ENCODE measurements around the gene DAP. TPM values are rescaled to one million over a fixed set of nuclear protein-coding genes. Genes with fewer than 3 reads are reported as not detected.

DAP gene
- polyA plus RNA-seq, 2 donors, result 20.0 to 27.7 TPM

DNA sequence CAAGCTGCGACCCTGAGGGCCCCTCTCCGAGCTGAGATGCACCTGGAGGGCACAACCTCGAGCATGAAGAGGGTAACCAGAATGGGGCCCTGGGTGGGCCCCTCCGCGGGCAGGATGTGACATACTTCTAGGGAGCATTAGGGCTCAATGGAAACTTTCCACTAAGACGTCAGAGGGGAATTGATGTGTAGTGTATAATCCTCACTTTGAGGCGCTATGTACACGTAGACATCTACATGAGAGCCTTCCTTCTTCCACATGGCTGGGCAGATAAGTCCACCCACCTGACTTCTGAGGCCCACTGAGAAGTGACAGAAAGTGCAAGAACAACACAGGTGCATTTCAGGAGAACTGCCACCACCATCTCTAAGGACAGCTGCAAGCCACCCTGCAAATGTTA lies 61.0 kb downstream of the DAP start:
- peaks cover 5 to 14% of the 10 kb centered on the region in 2 donors for H3K4me1 ChIP-seq (ENCODE audit: control insufficient read depth in 2 of 2, insufficient read depth in 2 of 2, low read length in 1 of 2)
- 74 to 76% methylated on average over 8 of the region's 8 CpGs for WGBS, 2 donors
- H3K4me3 ChIP-seq (ENCODE audit: low read depth in 1 of 2, low read length in 2 of 2), result no peak overlapping the region
- H3K27me3 ChIP-seq (ENCODE audit: control insufficient read depth in 1 of 2, insufficient read depth in 2 of 2, low read length in 2 of 2), result no peaks in the 10 kb centered on the region
- H3K36me3 ChIP-seq (ENCODE audit: control insufficient read depth in 2 of 2, insufficient read depth in 2 of 2, low read length in 1 of 2), result peaks cover 0 to 4% of the 10 kb centered on the region in 2 donors
- H3K9me3 ChIP-seq (ENCODE audit: control insufficient read depth in 2 of 2, insufficient read depth in 1 of 2, low read depth in 1 of 2, low read length in 1 of 2), result no peaks in the 10 kb centered on the region
- no peak overlapping the region for H3K27ac ChIP-seq (ENCODE audit: low read depth in 2 of 2, low read length in 1 of 2)

DNA sequence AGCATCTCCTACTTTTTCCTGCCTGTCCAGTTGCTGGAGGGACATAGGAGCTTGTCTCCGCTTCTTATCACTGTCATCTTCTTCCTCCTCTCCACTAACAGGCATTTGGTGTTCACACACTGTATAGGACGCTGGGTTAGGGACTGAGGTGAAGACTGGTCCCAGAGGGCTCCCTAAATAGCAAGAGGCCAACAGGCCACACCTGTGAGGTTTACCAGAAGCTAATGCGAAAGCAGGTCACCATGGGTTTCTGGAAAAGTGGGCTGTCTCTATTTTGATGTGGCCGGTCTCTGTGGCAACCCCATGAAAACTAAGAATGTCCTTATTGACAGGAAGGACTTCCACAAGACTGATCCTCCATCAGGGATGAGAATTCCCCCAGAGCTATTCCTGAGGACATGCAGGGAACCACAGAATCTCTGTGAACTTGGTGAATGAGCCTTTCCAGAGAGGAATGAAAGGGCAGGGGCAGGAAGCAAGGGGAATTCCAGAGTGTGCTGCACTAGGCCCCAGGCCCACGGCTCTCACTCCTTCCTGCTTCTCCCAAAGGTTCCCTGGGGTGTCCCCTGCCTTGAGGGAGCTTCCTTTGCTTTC lies 61.7 kb downstream of the DAP start:
- WGBS, 2 donors, result 73 to 88% methylated on average over 5 of the region's 5 CpGs
- peaks cover 5 to 11% of the 10 kb centered on the region in 2 donors for H3K4me1 ChIP-seq (ENCODE audit: control insufficient read depth in 2 of 2, insufficient read depth in 2 of 2, low read length in 1 of 2)
- H3K27ac ChIP-seq (ENCODE audit: low read depth in 2 of 2, low read length in 1 of 2), result no peak overlapping the region
- H3K4me3 ChIP-seq (ENCODE audit: low read depth in 1 of 2, low read length in 2 of 2), result no peak overlapping the region
- H3K9me3 ChIP-seq (ENCODE audit: control insufficient read depth in 2 of 2, insufficient read depth in 1 of 2, low read depth in 1 of 2, low read length in 1 of 2), result no peaks in the 10 kb centered on the region
- peaks cover 0 to 5% of the 10 kb centered on the region in 2 donors for H3K36me3 ChIP-seq (ENCODE audit: control insufficient read depth in 2 of 2, insufficient read depth in 2 of 2, low read length in 1 of 2)
- H3K27me3 ChIP-seq (ENCODE audit: control insufficient read depth in 1 of 2, insufficient read depth in 2 of 2, low read length in 2 of 2), result no peaks in the 10 kb centered on the region

DNA sequence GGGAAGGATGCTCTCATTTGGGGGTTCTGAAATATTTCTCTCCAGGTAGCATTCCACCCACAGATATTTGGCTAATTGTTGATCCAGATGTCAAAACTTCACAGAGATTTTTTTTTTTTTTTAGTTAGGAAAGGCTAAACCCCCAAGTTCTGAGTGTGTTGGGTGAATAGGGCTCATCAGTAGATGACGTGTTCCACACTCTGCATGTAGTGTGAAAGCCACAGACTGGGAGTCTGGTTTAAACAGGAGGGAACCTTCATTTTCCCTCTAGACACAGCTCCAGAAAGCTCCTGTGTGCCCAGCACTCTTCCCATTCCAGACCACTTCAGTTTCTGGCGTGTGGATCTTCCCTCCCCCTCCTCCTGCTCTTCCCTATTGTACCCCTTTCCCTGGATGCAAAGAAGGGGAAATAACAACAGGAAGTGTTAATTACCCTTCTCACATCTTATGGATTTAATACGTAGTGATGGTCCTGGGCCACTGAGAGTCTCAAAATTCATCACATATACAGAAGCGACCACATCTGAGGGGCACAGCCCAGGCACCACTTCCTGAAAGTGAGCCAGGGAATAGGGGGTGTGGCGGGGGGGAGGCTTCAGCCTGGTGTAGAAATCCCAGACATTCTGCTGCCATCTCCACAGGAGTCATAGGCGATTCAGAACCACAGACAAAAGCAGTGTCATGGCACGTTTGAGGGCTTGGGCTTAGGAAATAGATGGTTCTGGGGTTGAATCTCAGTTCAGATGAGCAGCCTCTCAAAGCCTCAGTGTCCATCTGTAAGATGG lies 65.1 kb downstream of the DAP start:
- Histone ChIP-seq H3K4me1 (ENCODE audit: control insufficient read depth in 2 of 2, insufficient read depth in 2 of 2, low read length in 1 of 2) (no peaks in the 10 kb centered on the region), H3K27ac (ENCODE audit: low read depth in 2 of 2, low read length in 1 of 2) (no peak overlapping the region), H3K27me3 (ENCODE audit: control insufficient read depth in 1 of 2, insufficient read depth in 2 of 2, low read length in 2 of 2) (no peaks in the 10 kb centered on the region), H3K4me3 (ENCODE audit: low read depth in 1 of 2, low read length in 2 of 2) (no peak overlapping the region), H3K36me3 (ENCODE audit: control insufficient read depth in 2 of 2, insufficient read depth in 2 of 2, low read length in 1 of 2) (peaks cover 0 to 8% of the 10 kb centered on the region in 2 donors), H3K9me3 (ENCODE audit: control insufficient read depth in 2 of 2, insufficient read depth in 1 of 2, low read depth in 1 of 2, low read length in 1 of 2) (no peaks in the 10 kb centered on the region)
- 76 to 77% methylated on average over 7 of the region's 7 CpGs for WGBS, 2 donors

DNA sequence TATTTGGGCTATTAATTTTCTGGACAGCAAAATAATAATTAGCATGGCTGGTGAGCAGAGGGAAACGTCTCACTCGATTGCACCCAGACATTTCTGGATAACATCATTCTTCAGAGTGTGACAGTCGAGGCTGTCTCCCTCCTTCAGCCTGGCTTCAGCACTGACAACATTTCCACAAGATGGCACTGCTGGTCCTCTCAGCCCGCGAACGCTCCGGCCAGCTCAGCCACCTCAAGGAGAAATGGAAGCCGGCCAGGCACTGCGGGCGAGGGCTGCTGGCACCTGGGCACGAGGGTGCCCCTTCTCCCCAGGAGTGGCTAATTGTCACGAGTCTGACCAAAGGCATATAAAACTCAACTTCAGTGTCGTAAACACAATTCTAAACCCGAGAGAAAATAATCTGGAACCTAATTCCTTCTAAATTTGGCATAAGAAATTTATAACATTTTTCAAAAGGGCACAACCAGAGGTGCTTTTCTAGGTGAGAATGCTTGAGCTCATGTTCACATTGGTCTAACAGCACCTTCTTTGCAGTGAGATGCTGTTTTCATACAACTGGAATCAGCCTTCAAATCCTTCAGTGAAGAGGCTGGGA lies 65.9 kb downstream of the DAP start:
- no peak overlapping the region for H3K27ac ChIP-seq (ENCODE audit: low read depth in 2 of 2, low read length in 1 of 2)
- peaks cover 0 to 6% of the 10 kb centered on the region in 2 donors for H3K36me3 ChIP-seq (ENCODE audit: control insufficient read depth in 2 of 2, insufficient read depth in 2 of 2, low read length in 1 of 2)
- no peaks in the 10 kb centered on the region for H3K9me3 ChIP-seq (ENCODE audit: control insufficient read depth in 2 of 2, insufficient read depth in 1 of 2, low read depth in 1 of 2, low read length in 1 of 2)
- no peaks in the 10 kb centered on the region for H3K27me3 ChIP-seq (ENCODE audit: control insufficient read depth in 1 of 2, insufficient read depth in 2 of 2, low read length in 2 of 2)
- no peaks in the 10 kb centered on the region for H3K4me1 ChIP-seq (ENCODE audit: control insufficient read depth in 2 of 2, insufficient read depth in 2 of 2, low read length in 1 of 2)
- WGBS, 2 donors, result 14 to 18% methylated on average over 14 of the region's 14 CpGs
- no peak overlapping the region for H3K4me3 ChIP-seq (ENCODE audit: low read depth in 1 of 2, low read length in 2 of 2)

DNA sequence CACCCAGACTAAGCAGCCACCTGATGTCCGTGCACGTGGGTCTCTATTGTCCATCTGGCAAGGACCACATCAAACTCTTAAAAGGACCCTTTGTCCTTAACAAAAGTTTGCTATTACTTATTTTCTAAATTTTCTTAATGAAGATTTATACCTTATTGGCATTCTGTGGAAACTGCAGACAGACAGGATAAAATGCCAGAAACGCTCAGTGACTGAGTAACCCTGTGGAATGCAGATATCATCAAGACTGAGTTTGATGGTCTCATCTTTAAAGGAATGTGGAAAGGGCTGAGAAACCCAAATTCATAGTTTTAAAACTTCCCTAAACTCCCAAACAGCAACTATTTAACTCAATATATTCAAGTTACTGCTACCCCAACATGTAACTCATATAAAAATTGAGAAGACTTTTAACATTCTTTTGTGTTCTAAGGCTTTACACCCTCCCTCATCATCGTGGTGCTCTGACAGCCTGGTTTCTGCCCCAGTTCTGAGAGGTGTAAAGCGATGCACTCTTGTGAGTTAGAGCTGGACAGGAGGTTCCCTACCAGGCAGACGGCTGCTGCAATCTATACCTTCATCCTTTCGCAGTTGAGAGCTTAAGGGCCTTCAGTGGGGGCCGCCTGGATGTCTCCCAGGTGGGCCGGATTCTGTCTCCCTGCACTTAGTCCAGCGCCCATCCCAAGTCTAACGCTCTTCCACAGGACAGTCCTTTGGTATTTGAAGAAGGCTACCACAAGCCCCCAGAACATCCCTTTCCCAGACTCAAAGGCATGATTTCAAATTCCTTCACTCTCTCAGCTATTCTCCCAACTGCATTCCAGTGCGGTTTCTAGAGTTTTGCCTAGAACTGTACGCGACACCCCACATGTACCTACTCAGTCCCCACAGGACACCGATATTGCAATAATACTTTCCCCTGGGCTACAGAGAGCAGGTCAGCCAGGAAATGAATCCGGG lies 68.9 kb downstream of the DAP start:
- H3K4me1 ChIP-seq (ENCODE audit: control insufficient read depth in 2 of 2, insufficient read depth in 2 of 2, low read length in 1 of 2), result no peaks in the 10 kb centered on the region

DNA sequence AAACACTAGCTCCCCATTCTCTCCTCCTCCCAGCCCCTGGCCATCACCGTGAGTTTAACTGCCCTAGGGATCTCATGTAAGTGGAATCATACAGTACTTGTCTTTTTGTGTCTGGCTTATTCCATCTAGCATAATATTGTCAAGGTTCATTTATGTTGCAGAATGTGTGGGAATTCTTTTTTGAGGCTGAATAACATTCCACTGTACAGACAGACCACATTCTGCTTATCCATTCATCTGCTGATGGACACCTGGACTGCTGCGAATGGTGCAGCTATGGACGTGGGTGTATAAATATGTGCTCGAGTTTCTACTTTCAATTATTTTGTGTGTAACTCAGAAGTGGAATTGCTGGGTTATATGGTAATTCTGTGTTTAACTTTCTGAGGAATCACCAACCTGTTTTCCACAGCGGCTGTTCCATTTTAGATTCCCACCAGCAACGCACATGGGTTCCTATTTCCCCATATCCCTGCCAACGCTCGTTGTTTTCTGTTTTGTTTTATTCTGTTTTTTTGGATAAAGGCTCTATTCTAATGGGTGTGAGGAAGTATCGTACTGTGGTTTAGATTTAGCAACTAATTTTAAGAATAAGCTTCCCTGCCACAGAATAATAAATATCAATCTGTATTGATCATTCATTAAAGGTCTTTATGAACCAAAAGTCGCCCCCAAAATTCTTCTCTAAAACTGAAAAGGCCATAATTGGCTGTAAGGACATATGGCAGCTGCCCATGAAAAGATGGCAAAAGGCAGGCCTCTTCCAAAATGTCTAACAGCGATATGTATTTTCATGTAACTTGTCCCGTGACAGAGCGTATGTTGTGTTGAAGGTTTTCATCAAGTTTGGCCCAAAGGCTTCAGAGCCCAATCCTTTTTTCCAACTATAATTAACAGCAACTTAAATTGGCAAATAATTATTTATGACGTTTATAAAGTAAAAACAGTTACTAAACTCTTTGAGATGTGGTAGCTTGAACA lies 70.3 kb downstream of the DAP start:
- no peak overlapping the region for H3K27ac ChIP-seq (ENCODE audit: low read depth in 2 of 2, low read length in 1 of 2)
- peaks cover 0 to 6% of the 10 kb centered on the region in 2 donors for H3K36me3 ChIP-seq (ENCODE audit: control insufficient read depth in 2 of 2, insufficient read depth in 2 of 2, low read length in 1 of 2)
- H3K4me1 ChIP-seq (ENCODE audit: control insufficient read depth in 2 of 2, insufficient read depth in 2 of 2, low read length in 1 of 2), result no peaks in the 10 kb centered on the region
- H3K9me3 ChIP-seq (ENCODE audit: control insufficient read depth in 2 of 2, insufficient read depth in 1 of 2, low read depth in 1 of 2, low read length in 1 of 2), result no peaks in the 10 kb centered on the region
- 92 to 94% methylated on average over 14 of the region's 14 CpGs for WGBS, 2 donors
- H3K4me3 ChIP-seq (ENCODE audit: low read depth in 1 of 2, low read length in 2 of 2), result no peak overlapping the region
- no peaks in the 10 kb centered on the region for H3K27me3 ChIP-seq (ENCODE audit: control insufficient read depth in 1 of 2, insufficient read depth in 2 of 2, low read length in 2 of 2)

More for the DNA sequence above, 68.9 kb downstream of the DAP start:
- Histone ChIP-seq H3K36me3 (ENCODE audit: control insufficient read depth in 2 of 2, insufficient read depth in 2 of 2, low read length in 1 of 2) (peaks cover 0 to 6% of the 10 kb centered on the region in 2 donors), H3K4me3 (ENCODE audit: low read depth in 1 of 2, low read length in 2 of 2) (no peak overlapping the region), H3K27ac (ENCODE audit: low read depth in 2 of 2, low read length in 1 of 2) (no peak overlapping the region), H3K27me3 (ENCODE audit: control insufficient read depth in 1 of 2, insufficient read depth in 2 of 2, low read length in 2 of 2) (no peaks in the 10 kb centered on the region), H3K9me3 (ENCODE audit: control insufficient read depth in 2 of 2, insufficient read depth in 1 of 2, low read depth in 1 of 2, low read length in 1 of 2) (no peaks in the 10 kb centered on the region)
- 89 to 93% methylated on average over 16 of the region's 16 CpGs for WGBS, 2 donors

DNA sequence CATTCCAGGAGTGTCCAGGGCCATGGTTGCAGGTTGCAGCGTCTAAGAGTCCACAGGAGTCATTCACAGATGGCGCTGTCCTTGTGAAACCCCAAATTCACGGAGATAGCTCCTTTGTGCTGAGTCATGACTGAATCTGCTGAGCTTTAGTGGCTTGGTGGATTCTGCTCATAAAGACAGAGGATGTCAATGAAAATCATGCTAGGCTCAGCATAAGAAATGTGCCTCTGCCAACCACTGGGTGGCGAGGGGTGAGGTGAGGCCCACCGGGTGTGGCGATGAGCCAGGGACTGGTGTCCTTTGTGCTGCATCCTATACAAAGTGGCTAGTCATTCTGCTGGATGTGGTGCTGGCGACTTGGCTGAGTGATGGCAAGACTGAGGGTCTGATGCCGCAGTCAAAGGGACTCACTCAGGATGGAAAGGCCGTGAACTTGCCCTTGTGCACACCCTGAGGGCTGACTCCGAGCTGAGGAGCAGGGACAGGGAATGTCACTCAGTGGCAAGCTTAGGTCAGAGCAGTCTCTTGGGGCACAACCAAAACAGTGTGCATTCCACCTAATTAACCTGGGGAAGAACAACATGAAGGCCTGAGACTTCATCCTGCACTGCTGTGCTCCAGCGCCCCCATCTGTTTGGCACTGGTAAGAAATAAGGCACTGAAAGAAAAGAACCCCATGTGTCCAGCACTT lies 71.5 kb downstream of the DAP start:
- Histone ChIP-seq H3K27me3 (ENCODE audit: control insufficient read depth in 1 of 2, insufficient read depth in 2 of 2, low read length in 2 of 2) (no peaks in the 10 kb centered on the region), H3K4me3 (ENCODE audit: low read depth in 1 of 2, low read length in 2 of 2) (no peak overlapping the region), H3K27ac (ENCODE audit: low read depth in 2 of 2, low read length in 1 of 2) (no peak overlapping the region), H3K36me3 (ENCODE audit: control insufficient read depth in 2 of 2, insufficient read depth in 2 of 2, low read length in 1 of 2) (peaks cover 2 to 6% of the 10 kb centered on the region in 2 donors), H3K9me3 (ENCODE audit: control insufficient read depth in 2 of 2, insufficient read depth in 1 of 2, low read depth in 1 of 2, low read length in 1 of 2) (no peaks in the 10 kb centered on the region), H3K4me1 (ENCODE audit: control insufficient read depth in 2 of 2, insufficient read depth in 2 of 2, low read length in 1 of 2) (no peaks in the 10 kb centered on the region)
- WGBS, 2 donors, result 88 to 91% methylated on average over 11 of the region's 11 CpGs

DNA sequence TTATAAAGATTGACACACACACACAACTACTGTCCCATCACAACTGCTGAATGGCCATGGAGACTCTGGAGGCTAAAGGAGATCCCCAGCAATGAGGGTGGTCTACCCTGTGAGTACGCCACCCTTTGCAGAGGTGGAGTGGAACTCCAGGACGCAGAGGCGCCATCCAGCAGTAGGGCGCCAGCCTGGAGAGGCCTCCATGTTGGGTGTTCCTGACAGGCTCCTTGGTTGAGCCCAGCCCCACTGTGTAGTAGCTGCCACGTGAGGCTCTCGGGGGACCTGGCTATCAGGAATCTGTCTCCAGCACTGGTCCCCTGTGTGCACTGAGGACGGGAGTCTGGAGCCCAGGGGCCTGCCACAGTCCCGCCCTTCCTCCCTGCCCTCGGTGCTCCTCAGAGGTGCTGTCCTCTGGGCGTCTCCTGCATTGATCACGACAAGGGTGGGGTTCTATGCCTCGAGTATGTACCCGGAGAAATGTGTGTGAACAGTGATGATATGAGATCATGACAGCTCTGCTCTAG lies 72.3 kb downstream of the DAP start:
- Histone ChIP-seq H3K4me3 (ENCODE audit: low read depth in 1 of 2, low read length in 2 of 2) (no peak overlapping the region), H3K27me3 (ENCODE audit: control insufficient read depth in 1 of 2, insufficient read depth in 2 of 2, low read length in 2 of 2) (no peaks in the 10 kb centered on the region), H3K27ac (ENCODE audit: low read depth in 2 of 2, low read length in 1 of 2) (no peak overlapping the region), H3K9me3 (ENCODE audit: control insufficient read depth in 2 of 2, insufficient read depth in 1 of 2, low read depth in 1 of 2, low read length in 1 of 2) (no peaks in the 10 kb centered on the region), H3K36me3 (ENCODE audit: control insufficient read depth in 2 of 2, insufficient read depth in 2 of 2, low read length in 1 of 2) (peaks cover 2 to 5% of the 10 kb centered on the region in 2 donors), H3K4me1 (ENCODE audit: control insufficient read depth in 2 of 2, insufficient read depth in 2 of 2, low read length in 1 of 2) (no peaks in the 10 kb centered on the region)
- 94 to 96% methylated on average over 13 of the region's 13 CpGs for WGBS, 2 donors
